ENCODE data around the gene ST3GAL3. TPM values are rescaled to one million over a fixed set of nuclear protein-coding genes. Genes with fewer than 3 reads are reported as not detected.

ST3GAL3 gene
- total RNA-seq, 1 donor from 2014 or later, result 11.4 TPM

DNA sequence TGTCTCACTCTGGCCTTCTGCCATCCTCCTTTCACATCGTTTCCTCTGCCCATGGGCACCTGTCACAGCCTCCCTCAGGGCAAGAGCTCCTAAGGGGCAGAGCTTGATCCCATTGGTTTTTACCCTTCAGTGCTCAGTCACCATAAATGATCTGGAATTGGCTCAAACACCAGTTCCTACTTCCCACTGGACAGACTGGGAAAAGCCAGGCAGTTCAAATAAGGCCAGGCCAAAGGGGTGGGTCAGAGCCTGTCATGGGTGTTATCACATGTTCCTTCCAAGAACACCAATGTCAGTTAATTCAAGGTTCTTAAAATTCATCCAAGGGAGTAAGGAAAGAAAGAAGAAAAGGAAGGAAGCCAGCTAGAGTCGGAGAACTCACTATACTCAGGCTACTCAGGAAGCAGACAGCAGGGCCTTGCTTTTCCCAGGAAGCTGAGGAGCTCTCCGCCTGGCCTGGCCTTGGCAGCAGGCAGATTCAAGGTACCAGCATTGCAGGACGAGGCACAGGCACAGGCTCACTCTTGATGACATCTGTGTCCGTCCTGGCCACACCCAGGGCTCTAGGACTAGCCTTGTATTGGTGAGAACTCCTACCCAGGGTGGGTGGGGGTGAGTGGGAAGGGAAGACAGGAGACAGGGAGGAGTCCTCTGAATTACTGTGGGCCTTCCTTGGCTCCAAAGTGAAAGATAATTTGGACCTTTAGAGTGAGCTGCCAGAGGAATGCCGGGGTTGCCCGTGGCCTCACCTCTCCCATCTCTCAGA, 194.0 kb downstream of the ST3GAL3 start:
- no peak for FAIRE-seq
- H3K4me1 Mint-ChIP-seq (ENCODE audit: low read depth, unreplicated experiment), result no peaks in the 10 kb centered on the region

GRCh38 chr1:43902058-43902831, 194.9 kb downstream of the ST3GAL3 start:
- Histone ChIP-seq H4K20me1 (ENCODE audit: insufficient read depth, low read length) (no peaks in the 10 kb centered on the region), H3K4me2 (ENCODE audit: low read length) (no peak overlapping the region), H3K4me3 (ENCODE audit: insufficient read depth, low read depth, low read length) (no peak overlapping the region), H2AFZ (ENCODE audit: low read depth, low read length) (no peak overlapping the region), H3K4me1 (ENCODE audit: insufficient read depth, low read length) (no peaks in the 10 kb centered on the region), H3K9me3 (ENCODE audit: insufficient read depth, low read depth, low read length) (no peaks in the 10 kb centered on the region), H3K79me2 (ENCODE audit: insufficient read depth, low read length) (no peaks in the 10 kb centered on the region), H3K36me3 (ENCODE audit: insufficient read depth, low read length) (peaks cover 4% of the 10 kb centered on the region), H3K9ac (ENCODE audit: low read length) (no peak overlapping the region), H3K27ac (ENCODE audit: low read depth, low read length) (no peak overlapping the region), H3K27me3 (ENCODE audit: insufficient read depth, low read length) (no peaks in the 10 kb centered on the region)
- DNase-seq (ENCODE audit: low read depth) (no peak), FAIRE-seq (no peak)
- H3K4me1 Mint-ChIP-seq (ENCODE audit: low read depth, unreplicated experiment), result no peaks in the 10 kb centered on the region
- TF ChIP-seq EZH2 (IDR thresholded peaks at IDR 0.05; ENCODE audit: insufficient read depth, low read length) (no peak), CTCF (IDR thresholded peaks at IDR 0.05; ENCODE audit: insufficient read depth, low read depth, low read length) (no peak)
- peaks cover 5% of the 10 kb centered on the region for H3K9me3 Mint-ChIP-seq (ENCODE audit: unreplicated experiment)
- no peak overlapping the region for H3K27ac Mint-ChIP-seq (ENCODE audit: unreplicated experiment)
- H3K36me3 Mint-ChIP-seq (ENCODE audit: low read depth, unreplicated experiment), result peaks cover 36% of the 10 kb centered on the region
- peaks cover 12% of the 10 kb centered on the region for H3K27me3 Mint-ChIP-seq (ENCODE audit: low read depth, unreplicated experiment)
- H3K4me3 Mint-ChIP-seq (ENCODE audit: unreplicated experiment), result no peak overlapping the region

More for the DNA sequence above, 194.0 kb downstream of the ST3GAL3 start:
- Mint-ChIP-seq H3K27me3 (ENCODE audit: low read depth, unreplicated experiment) (peaks cover 3% of the 10 kb centered on the region), H3K9me3 (ENCODE audit: unreplicated experiment) (peaks cover 3% of the 10 kb centered on the region), H3K27ac (ENCODE audit: unreplicated experiment) (no peak overlapping the region), H3K4me3 (ENCODE audit: unreplicated experiment) (no peak overlapping the region), H3K36me3 (ENCODE audit: low read depth, unreplicated experiment) (peaks cover 38% of the 10 kb centered on the region)
- Histone ChIP-seq H3K4me3 (ENCODE audit: insufficient read depth, low read depth, low read length) (no peak overlapping the region), H3K79me2 (ENCODE audit: insufficient read depth, low read length) (no peaks in the 10 kb centered on the region), H2AFZ (ENCODE audit: low read depth, low read length) (no peak overlapping the region), H3K4me1 (ENCODE audit: insufficient read depth, low read length) (no peaks in the 10 kb centered on the region), H3K9me3 (ENCODE audit: insufficient read depth, low read depth, low read length) (no peaks in the 10 kb centered on the region), H3K27ac (ENCODE audit: low read depth, low read length) (no peak overlapping the region), H3K27me3 (ENCODE audit: insufficient read depth, low read length) (no peaks in the 10 kb centered on the region), H3K36me3 (ENCODE audit: insufficient read depth, low read length) (peaks cover 4% of the 10 kb centered on the region), H4K20me1 (ENCODE audit: insufficient read depth, low read length) (no peaks in the 10 kb centered on the region), H3K9ac (ENCODE audit: low read length) (no peak overlapping the region), H3K4me2 (ENCODE audit: low read length) (no peak overlapping the region)
- TF ChIP-seq EZH2 (IDR thresholded peaks at IDR 0.05; ENCODE audit: insufficient read depth, low read length) (no peak), CTCF (IDR thresholded peaks at IDR 0.05; ENCODE audit: insufficient read depth, low read depth, low read length) (no peak)
- no peak for DNase-seq (ENCODE audit: low read depth)

All from astrocyte (in vitro differentiated cells and primary cell).